CD14-positive monocyte (primary cell): Measurements from ENCODE around the gene PSMA4. TPM values are rescaled to one million over a fixed set of nuclear protein-coding genes. Genes with fewer than 3 reads are reported as not detected.

ENCODE experiments used
- DNase-seq, 3 donors: peaks; one replicate each; pipeline ENCODE4 v3.0.0-alpha.2; 2011 to 2022
- H2AFZ ChIP-seq: 2 replicates; pipeline ENCODE4 v1.6.0; 2012; ENCODE audit warnings: mild to moderate bottlenecking, low read depth, low read length, inconsistent platforms; ENCODE audit not compliant: insufficient read depth, poor library complexity, severe bottlenecking
- H3K27ac ChIP-seq, 2 donors: 1 replicate in 1 of 2; 2 replicates in 1 of 2; pipeline ENCODE4 v1.5.1; 2012 to 2013; ENCODE audit warnings: low read length in 2 of 2, control low read depth in 1 of 2, inconsistent platforms in 1 of 2, low read depth in 1 of 2, mild to moderate bottlenecking in 1 of 2
- H3K27me3 ChIP-seq, 2 donors: one replicate each; pipeline versions ENCODE4 v1.6.0 to v1.6.1; 2011 to 2013; ENCODE audit warnings: low read length in 2 of 2; ENCODE audit not compliant: control insufficient read depth in 2 of 2, insufficient read depth in 2 of 2
- H3K36me3 ChIP-seq, 2 donors: replicated peaks in 1 of 2; 1 replicate in 1 of 2; 2 replicates in 1 of 2; pipeline versions ENCODE4 v1.5.1 to v1.6.1; 2012 to 2013; ENCODE audit warnings: low read length in 2 of 2, control low read depth in 1 of 2, inconsistent platforms in 1 of 2, mild to moderate bottlenecking in 1 of 2; ENCODE audit not compliant: insufficient read depth in 2 of 2, control insufficient read depth in 1 of 2
- H3K4me1 ChIP-seq, 2 donors: 1 replicate in 1 of 2; 2 replicates in 1 of 2; pipeline versions ENCODE4 v1.5.1 to v1.6.1; 2012 to 2013; ENCODE audit warnings: low read length in 2 of 2, control low read depth in 1 of 2, inconsistent platforms in 1 of 2, mild to moderate bottlenecking in 1 of 2, moderate library complexity in 1 of 2; ENCODE audit not compliant: insufficient read depth in 2 of 2, control insufficient read depth in 1 of 2
- H3K4me2 ChIP-seq: replicated peaks from 2 replicates; pipeline ENCODE3; 2012; ENCODE audit warnings: low read length, moderate library complexity, mild to moderate bottlenecking; ENCODE audit not compliant: poor library complexity, severe bottlenecking; ENCODE audit errors: extremely low read depth
- H3K4me3 ChIP-seq, 3 experiments: fragments of 200-600 bp in 1 of 3; sonication (generic) in 1 of 3; replicated peaks in 1 of 3; 1 replicate in 2 of 3; 2 replicates in 1 of 3; pipeline ENCODE4 v1.5.1; 2011 to 2013; ENCODE audit warnings: low read length in 3 of 3, mild to moderate bottlenecking in 3 of 3, control low read depth in 2 of 3, low read depth in 2 of 3, inconsistent platforms in 1 of 3, moderate library complexity in 1 of 3
- H3K79me2 ChIP-seq: 2 replicates; pipeline ENCODE4 v1.6.0; 2012; ENCODE audit warnings: mild to moderate bottlenecking, control low read depth, inconsistent platforms, low read length, moderate library complexity; ENCODE audit not compliant: insufficient read depth
- H3K9ac ChIP-seq: 2 replicates; pipeline ENCODE4 v1.6.0; 2017; ENCODE audit warnings: low read length, mild to moderate bottlenecking; ENCODE audit not compliant: insufficient read depth, poor library complexity, severe bottlenecking
- H3K9me3 ChIP-seq, 2 donors: replicated peaks in 1 of 2; 1 replicate in 1 of 2; 2 replicates in 1 of 2; pipeline versions ENCODE4 v1.5.1 to v1.6.1; 2012 to 2013; ENCODE audit warnings: low read length in 2 of 2, control low read depth in 1 of 2; ENCODE audit not compliant: control insufficient read depth in 1 of 2, insufficient read depth in 1 of 2
- H4K20me1 ChIP-seq: 2 replicates; pipeline ENCODE4 v1.6.0; 2012; ENCODE audit warnings: mild to moderate bottlenecking, low read length, control low read depth, moderate library complexity; ENCODE audit not compliant: insufficient read depth
- H3K27ac Mint-ChIP-seq, 7 donors: one replicate each; pipeline ENCODE4 v1.8.0; 2020; ENCODE audit warnings: mild to moderate bottlenecking in 7 of 7, mixed read lengths in 7 of 7, moderate library complexity in 6 of 7, inconsistent platforms in 2 of 7
- H3K27me3 Mint-ChIP-seq, 3 donors: one replicate each; pipeline ENCODE4 v1.8.0; 2021 to 2022; ENCODE audit warnings: low read depth in 3 of 3, mild to moderate bottlenecking in 3 of 3, mixed read lengths in 3 of 3, moderate library complexity in 3 of 3, inconsistent platforms in 1 of 3
- H3K36me3 Mint-ChIP-seq, 2 donors: one replicate each; pipeline ENCODE4 v1.8.0; 2020; ENCODE audit warnings: mixed read lengths in 2 of 2, inconsistent platforms in 1 of 2, mild to moderate bottlenecking in 1 of 2
- H3K4me1 Mint-ChIP-seq: one replicate; pipeline ENCODE4 v1.8.0; 2020; ENCODE audit warnings: mild to moderate bottlenecking, mixed read lengths
- H3K4me3 Mint-ChIP-seq, 2 donors: one replicate each; pipeline ENCODE4 v1.8.0; 2020; ENCODE audit warnings: mild to moderate bottlenecking in 2 of 2, mixed read lengths in 2 of 2, moderate library complexity in 1 of 2
- H3K9me3 Mint-ChIP-seq, 7 donors: one replicate each; pipeline ENCODE4 v1.8.0; 2020 to 2022; ENCODE audit warnings: mixed read lengths in 7 of 7, mild to moderate bottlenecking in 6 of 7, moderate library complexity in 6 of 7, inconsistent platforms in 2 of 7
- WGBS: methylation state at CpG from one replicate; pipeline ENCODE4 v1.1.5; 2013; ENCODE audit warnings: missing lambda C conversion rate; ENCODE audit not compliant: insufficient coverage; 5-methylcytosine and 5-hydroxymethylcytosine counted together
- intact Hi-C, 2 donors: fragments of 100-400 bp; cut with micrococcal nuclease; formaldehyde crosslinking; loops; one replicate each; pipeline versions ENCODE4 v1.15.0 to v1.15.1; 2023
- polyA plus RNA-seq, 3 donors: library from polyadenylated mRNA; depleted of rRNA in 1 of 3; unstranded in 2 of 3; stranded (reverse) in 1 of 3; fragments of 300-500 nt in 2 of 3; fragments of >200 nt in 1 of 3; fragmentation: Illumina TruSeq in 2 of 3; gene quantifications; 1 replicate in 2 of 3; 2 replicates in 1 of 3; pipeline ENCODE4 v1.2.3, GENCODE V29; 2012 to 2021
- TF ChIP-seq, protein P1 (sequence below): fragments of 200-600 bp; IDR thresholded peaks from one replicate; pipeline ENCODE4 v1.8.0; 2022; ENCODE audit warnings: antibody characterized with exemption, mild to moderate bottlenecking

Gene PSMA4
- polyA plus RNA-seq, 3 donors, result 121 to 421 (median 406) TPM

DNA sequence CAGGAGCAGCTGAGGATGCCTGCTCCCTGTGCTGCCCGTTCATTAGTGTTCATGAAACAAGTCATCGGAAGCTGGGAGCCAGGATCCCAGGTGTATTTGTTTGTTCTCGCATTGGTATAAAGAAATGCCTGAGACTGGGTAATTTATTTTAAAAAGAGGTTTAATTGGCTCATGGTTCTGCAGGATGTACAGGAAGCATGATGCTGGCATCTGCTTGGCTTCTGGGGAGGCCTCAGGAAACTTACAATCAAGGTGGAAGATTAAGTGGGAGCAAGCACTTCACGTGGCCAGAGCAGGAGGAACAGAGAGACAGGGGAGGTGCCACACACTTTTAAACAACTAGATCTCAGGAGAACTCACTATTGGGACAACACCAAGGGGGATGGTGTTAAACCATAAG is 38.4 kb upstream of the PSMA4 start:
- Histone ChIP-seq H3K36me3 (peaks cover 32 to 48% of the 10 kb centered on the region in 2 donors), H3K4me1 (peaks cover 1 to 3% of the 10 kb centered on the region in 2 donors), H3K9ac (no peak overlapping the region), H3K9me3 (peaks cover 0 to 3% of the 10 kb centered on the region in 2 donors), H3K4me3 (no peak overlapping the region), H3K79me2 (no peaks in the 10 kb centered on the region), H4K20me1 (peaks cover 7% of the 10 kb centered on the region), H2AFZ (no peak overlapping the region), H3K4me2 (no peak overlapping the region), H3K27me3 (peaks cover 5 to 12% of the 10 kb centered on the region in 2 donors), H3K27ac (no peak overlapping the region)
- TF ChIP-seq, protein P1, sequence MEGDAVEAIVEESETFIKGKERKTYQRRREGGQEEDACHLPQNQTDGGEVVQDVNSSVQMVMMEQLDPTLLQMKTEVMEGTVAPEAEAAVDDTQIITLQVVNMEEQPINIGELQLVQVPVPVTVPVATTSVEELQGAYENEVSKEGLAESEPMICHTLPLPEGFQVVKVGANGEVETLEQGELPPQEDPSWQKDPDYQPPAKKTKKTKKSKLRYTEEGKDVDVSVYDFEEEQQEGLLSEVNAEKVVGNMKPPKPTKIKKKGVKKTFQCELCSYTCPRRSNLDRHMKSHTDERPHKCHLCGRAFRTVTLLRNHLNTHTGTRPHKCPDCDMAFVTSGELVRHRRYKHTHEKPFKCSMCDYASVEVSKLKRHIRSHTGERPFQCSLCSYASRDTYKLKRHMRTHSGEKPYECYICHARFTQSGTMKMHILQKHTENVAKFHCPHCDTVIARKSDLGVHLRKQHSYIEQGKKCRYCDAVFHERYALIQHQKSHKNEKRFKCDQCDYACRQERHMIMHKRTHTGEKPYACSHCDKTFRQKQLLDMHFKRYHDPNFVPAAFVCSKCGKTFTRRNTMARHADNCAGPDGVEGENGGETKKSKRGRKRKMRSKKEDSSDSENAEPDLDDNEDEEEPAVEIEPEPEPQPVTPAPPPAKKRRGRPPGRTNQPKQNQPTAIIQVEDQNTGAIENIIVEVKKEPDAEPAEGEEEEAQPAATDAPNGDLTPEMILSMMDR, result no peak
- peaks cover 2 to 8% (median 5%) of the 10 kb centered on the region in 7 donors for H3K9me3 Mint-ChIP-seq
- H3K27me3 Mint-ChIP-seq, result peaks cover 9 to 21% (median 15%) of the 10 kb centered on the region in 3 donors
- no peak for DNase-seq
- 97% methylated on average over 3 of the region's 4 CpGs for WGBS
- no peak overlapping the region for H3K4me3 Mint-ChIP-seq
- peaks cover 4% of the 10 kb centered on the region for H3K4me1 Mint-ChIP-seq
- intact Hi-C loops, result loop anchor here in 1 of 2 donors (2.0 kb wide), 1 partner anchor 17 kb away; no protein-coding TSS in a partner anchor
- H3K27ac Mint-ChIP-seq, result no peak overlapping the region
- peaks cover 38 to 46% of the 10 kb centered on the region in 2 donors for H3K36me3 Mint-ChIP-seq

DNA sequence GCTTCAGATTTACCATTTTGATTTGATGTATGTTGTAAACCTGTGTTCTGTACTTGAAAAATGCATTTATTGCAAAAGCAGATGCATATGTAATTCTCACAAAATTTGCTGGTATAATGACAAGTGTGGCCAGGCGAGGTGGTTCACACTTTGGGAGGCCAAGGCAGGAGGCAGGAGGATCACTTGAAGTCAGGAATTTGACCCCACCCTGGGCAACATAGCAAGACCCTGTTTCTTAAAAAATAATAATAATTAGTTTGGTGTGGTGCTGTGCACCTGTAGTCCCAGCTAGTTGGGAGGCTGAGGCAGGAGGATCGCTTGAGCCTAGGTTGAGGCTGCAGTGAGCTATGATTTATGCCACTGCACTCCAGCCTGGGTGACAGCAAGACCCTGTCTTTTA is 37.6 kb upstream of the PSMA4 start:
- no peak overlapping the region for H2AFZ ChIP-seq
- no peak for DNase-seq
- H3K36me3 ChIP-seq, result peaks cover 25 to 41% of the 10 kb centered on the region in 2 donors
- peaks cover 0 to 3% of the 10 kb centered on the region in 2 donors for H3K9me3 ChIP-seq
- H3K27me3 Mint-ChIP-seq, result peaks cover 14 to 29% (median 22%) of the 10 kb centered on the region in 3 donors
- intact Hi-C loops, result no loop called here
- no peak overlapping the region for H3K4me2 ChIP-seq
- no peak overlapping the region for H3K9ac ChIP-seq
- no peaks in the 10 kb centered on the region for H3K79me2 ChIP-seq
- H3K4me1 ChIP-seq, result peaks cover 8 to 10% of the 10 kb centered on the region in 2 donors
- peaks cover 2 to 12% (median 5%) of the 10 kb centered on the region in 7 donors for H3K9me3 Mint-ChIP-seq
- H3K4me3 ChIP-seq, result no peak overlapping the region
- peaks cover 5 to 18% of the 10 kb centered on the region in 2 donors for H3K27me3 ChIP-seq
- H3K27ac Mint-ChIP-seq, result peak overlapping the region in 1 of 7 donors; percentile 46
- WGBS, result 100% methylated on average over 2 of the region's 2 CpGs
- peaks cover 9% of the 10 kb centered on the region for H3K4me1 Mint-ChIP-seq
- peaks cover 33 to 39% of the 10 kb centered on the region in 2 donors for H3K36me3 Mint-ChIP-seq
- no peak overlapping the region for H3K4me3 Mint-ChIP-seq
- H4K20me1 ChIP-seq, result peaks cover 7% of the 10 kb centered on the region
- TF ChIP-seq, protein P1, result no peak
- H3K27ac ChIP-seq, result no peak overlapping the region
